Measurements from ENCODE around the gene ZNF653.

DNA sequence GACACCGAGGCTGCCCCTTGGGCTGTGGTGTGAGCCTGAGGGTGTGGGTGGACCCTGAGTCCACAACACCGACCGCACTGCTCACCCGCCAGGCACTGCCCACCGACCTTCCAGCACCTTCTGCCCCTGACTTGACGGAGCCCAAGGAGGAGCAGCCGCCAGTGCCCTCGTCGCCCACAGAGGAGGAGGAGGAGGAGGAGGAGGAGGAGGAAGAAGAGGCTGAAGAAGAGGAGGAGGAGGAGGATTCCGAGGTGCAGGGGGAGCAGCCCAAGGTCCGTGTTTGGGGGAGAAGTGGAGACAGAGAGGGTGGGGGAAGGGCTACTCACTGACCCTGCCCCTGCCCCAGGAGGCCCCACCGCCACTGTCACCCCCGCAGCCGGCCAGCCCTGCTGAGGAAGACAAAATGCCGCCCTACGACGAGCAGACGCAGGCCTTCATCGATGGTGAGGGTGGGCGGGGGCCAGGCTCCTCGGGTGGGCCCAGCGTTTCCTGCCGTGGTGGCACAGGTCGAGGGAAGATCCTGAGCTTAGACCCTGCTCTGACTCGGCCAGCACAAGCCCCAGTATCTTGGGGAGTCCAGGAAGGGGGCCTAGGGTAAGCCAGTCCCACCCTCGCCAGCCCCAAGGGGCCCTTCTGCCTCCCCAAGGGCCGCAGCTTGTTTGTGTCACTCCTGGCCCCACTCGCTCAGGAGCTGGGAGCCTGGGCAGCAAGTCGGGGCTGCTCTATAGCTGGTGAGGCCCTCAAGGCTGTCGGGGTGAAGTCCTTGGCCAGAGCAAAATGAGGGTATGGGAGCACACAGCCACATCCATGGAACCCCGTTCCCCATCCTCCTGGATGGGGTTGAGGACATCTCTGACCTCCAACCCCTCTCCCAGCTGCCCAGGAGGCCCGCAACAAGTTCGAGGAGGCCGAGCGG lies 58.0 kb downstream of the ZNF653 start:
- TF ChIP-seq CTCF (IDR thresholded peaks at IDR 0.05) (no peak), POLR2A (IDR thresholded peaks at IDR 0.05) (no peak)

Data from heart left ventricle (tissue), 13 donors.